Hematopoietic multipotent progenitor cell treated with erythropoietin and hydrocortisone succinate and interleukin-3 and kit ligand, for 15 days (in vitro differentiated cells): ENCODE data around the gene PFKL.
"Not testable (repeated sequence)": the region's sequence is repeated elsewhere in the genome, so short reads cannot be mapped to it uniquely, and the experiment has no call there.

ENCODE experiments used
- DNase-seq: peaks from one replicate; pipeline ENCODE4 v3.0.0-alpha.2; 2015; ENCODE audit warnings: low spot score

PFKL gene

DNA sequence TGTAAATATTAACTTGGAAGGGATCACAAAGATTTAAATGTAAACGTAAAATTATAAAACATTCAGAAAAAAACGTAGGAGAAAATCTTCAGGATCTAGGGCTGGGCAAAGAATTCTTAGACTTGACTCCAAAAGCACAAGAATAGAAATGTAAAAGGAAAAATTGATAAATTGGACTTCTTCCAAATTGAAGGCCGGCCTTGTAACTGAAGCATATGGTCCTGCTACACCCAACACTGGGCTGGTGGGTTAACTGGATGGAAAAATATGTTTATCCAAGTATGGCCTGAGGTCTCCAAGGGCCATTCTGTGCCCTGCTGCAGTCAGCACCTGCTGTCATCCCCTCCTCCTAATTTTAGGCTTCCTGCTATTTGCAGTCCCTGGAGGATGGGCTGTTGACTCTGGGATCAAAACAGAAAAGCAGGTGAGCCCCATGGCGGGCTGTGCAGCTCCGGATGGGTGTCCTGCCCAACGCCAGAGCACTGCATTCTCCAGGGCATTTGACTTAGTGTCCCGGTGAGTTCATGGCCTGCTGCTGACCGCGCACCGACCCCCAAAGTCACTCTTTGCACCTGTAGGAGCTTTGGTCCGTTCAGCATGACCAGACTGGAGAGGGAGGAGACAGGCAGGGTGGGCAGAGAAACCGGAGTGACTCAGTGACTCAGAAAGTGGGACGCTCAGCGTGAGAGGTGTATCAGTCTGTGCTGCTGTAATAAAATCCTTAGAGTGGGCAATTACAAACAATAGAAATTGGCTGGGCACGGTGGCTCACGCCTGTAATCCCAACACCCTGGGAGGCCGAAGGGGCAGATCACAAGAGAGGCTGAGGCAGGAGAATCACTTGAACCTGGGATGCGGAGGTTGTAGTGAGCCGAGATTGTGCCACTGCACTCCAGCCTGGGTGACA is 20.2 kb upstream of the PFKL start:
- no peak for DNase-seq

DNA sequence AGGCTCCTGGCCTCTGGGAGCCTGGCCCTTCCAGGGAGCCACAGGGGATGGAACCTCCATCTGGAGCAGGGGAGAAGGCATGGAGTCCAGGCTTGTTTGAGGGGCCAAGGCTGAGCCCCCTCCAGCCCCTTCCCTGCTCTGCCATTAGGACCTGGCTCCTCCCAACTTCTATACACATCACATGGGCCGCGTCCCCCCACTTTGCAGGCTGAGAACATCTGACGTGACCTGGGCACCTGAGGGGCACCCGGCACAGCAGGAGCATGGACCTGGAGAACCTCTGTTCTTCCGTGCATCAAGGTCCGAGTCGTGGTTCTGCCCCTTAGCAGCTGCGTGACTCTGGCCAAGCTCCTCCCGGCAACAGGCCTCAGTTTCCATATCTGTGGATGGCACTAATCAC is 18.1 kb upstream of the PFKL start:
- DNase-seq = no peak

DNA sequence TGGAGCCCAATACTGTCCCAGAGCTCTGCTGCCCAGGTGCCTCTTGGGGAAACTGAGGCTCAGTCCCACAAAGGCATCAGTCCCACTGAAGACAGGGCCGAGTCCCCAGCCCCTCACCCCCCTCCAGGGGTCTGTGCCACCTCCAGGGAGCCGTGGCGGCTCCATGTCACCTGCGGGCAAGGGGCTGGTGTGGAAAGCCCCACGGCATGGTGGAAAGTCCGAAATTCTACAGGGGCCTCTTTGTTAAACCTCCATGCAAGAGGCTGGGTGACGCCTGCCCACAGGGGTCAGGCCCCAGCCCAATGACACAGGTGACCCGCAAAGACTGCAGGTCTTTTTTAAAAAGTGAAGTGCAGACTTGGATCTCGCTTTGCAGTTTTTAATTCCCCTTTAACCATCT is 17.5 kb upstream of the PFKL start:
- DNase-seq = no peak

DNA sequence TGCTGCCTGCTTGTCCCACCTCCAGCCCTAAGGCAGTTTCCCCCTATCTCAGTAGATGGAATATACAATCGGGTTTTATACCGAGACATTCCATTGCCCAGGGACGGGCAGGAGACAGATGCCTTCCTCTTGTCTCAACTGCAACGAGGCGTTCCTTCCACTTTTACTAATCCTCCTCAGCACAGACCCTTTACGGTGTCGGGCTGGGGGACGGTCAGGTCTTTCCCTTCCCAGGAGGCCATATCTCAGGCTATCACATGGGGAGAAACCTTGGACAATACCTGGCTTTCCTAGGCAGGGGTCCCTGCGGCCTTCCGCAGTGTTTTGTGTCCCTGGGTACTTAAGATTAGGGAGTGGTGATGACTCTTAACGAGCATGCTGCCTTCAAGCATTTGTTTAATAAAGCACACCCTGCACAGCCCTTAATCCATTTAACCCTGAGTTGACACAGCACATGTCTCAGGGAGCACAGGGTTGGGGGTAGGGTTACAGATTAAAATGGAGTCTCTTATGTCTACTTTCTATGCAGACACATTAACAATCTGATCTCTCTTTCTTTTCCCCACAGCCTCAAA is 16.6 kb upstream of the PFKL start:
- DNase-seq = not testable (repeated sequence)

DNA sequence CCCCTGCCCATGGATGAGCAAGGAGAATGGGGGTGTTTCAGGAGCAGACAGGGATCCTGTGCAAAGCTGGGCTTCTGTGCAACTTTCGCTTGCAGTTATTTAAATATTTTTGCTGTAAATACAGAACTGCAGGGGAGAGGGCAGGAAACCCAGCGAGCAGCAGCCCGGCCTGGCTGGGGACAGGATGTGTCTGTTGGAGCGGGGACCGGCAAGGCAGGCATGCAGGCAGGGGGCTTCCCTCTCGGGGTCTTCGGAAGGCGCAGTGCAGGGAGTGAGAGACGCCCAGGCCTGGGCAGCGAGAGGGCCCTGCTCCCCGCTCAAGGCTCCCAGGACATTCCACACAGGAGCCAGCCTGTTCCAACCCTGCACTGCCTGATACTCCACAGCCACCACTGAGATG is 15.9 kb upstream of the PFKL start:
- no peak for DNase-seq

DNA sequence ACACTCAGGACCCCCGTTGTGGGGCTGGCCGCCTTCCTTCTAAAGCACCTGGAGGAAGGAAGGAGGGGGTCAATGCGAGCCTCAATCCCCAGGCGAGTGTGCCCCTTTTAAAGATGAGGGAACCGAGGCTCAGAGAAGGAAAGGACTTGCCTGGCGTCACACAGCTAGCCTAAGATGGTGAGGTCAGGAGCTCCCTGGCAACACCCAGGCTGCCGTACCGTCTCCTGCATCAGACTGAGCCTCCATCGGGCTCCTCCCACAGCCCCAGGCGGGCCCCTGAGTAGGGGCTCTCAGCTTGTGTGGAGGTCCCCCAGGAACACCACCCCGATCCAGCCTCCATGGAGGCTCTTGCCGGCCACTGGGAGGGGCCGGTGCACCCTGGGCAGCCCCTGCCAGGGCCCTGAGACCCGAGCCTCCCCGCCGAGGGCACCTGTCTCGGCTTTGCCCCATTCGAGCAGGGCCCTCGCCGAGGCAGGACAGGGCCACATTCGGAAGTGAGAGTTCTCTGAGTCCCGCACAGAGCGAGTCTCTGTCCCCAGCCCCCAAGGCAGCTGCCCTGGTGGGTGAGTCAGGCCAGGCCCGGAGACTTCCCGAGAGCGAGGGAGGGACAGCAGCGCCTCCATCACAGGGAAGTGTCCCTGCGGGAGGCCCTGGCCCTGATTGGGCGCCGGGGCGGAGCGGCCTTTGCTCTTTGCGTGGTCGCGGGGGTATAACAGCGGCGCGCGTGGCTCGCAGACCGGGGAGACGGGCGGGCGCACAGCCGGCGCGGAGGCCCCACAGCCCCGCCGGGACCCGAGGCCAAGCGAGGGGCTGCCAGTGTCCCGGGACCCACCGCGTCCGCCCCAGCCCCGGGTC is 14.5 kb upstream of the PFKL start, which contains the start of gene AIRE:
TSS of gene AIRE (plus strand) at position 739 of the 855 bp plus-strand sequence. CDS start 131 bp downstream, outside the sequence.
- DNase-seq = no peak

DNA sequence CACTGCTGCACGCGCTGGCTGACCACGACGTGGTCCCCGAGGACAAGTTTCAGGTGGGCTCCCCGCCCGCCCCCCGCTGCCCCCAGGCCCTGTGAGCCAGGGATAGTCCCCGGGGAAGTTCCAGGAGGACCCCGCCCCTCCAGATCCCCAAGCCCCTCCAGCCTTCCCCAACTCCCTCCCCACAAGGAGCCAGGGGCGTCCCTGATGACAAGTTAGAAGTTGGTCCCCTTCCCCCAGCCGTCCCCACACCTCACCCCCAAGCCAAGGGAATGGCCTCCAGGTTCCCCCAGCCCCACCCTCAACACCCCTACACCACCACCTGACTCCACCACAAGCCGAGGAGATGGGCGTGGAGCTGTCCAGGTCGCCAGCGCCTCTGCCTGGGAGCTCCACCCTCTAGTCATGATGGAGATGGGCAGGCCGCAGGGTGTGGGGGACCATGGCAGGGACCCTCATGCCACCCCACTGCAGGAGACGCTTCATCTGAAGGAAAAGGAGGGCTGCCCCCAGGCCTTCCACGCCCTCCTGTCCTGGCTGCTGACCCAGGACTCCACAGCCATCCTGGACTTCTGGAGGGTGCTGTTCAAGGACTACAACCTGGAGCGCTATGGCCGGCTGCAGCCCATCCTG is 13.7 kb upstream of the PFKL start:
- no peak for DNase-seq

DNA sequence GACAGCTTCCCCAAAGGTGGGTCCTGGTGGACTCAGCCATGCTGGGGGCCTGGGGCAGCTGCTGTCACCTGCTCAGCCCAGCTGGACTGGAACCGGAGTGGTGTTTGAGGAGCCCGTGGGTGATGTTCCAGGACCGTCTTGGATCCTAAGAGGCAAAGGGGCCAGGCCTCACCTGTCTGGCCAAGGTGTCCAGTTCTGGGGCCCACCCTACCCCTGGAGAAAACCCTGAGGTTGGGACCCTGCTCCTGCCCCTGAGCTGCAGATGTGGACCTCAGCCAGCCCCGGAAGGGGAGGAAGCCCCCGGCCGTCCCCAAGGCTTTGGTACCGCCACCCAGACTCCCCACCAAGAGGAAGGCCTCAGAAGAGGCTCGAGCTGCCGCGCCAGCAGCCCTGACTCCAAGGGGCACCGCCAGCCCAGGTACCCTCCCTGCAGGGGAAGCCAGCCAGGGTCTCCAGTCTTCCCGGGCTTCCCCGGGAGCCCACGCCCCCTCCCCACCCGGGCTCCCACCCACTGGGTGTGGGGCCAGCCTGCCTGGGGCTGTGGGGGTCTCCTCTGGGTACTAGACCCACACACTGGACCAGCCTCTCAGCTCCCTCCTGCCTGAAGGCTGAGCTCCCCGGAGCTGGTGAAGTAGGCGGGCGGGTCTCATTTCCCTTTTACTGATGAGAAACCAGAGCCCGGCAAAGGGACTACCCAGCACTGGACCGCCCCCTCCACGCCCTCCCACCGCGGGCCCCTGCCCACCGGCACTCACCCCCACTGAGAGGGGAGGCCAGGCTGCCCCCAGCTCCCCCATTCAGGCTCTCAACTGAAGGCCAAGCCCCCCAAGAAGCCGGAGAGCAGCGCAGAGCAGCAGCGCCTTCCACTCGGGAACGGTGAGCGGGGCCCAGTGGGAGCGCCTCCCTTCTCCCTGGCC is 12.9 kb upstream of the PFKL start:
- DNase-seq = no peak

DNA sequence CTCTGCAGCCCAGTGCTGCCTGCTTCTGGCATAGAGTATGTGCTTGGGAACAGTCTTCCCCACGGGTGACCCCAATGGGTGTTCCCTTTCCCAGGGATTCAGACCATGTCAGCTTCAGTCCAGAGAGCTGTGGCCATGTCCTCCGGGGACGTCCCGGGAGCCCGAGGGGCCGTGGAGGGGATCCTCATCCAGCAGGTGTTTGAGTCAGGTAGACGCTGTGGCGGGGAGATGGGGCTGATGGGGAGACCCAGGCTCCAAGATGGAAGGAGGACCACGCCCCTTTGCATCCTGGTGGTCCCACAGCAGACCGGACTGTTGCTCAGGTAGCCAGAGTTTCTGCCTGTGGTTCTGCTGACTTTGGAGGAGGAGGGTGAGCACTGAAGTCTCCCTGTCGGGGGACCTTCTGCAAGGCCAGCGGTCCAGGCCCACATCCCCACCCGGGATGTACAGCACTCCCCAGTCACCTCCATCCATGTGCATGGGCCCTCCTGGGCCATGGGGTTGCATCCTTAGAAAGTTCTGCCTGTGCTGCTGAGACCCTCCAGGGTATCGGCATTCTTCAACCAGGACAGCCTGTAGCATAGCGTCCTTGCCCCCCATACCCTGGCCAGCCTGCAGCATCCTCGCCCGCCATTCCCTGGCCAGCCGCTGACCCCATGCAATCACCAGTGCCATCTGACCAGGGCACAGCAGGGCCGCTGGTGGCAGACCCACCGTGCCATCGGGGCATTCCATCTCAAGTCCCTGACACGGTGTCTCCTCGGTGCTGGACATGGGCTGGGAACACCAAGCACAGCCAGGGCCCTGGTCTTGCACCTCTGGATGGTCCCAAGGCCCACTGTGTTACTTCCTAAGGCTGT is 11.4 kb upstream of the PFKL start:
- no peak for DNase-seq

DNA sequence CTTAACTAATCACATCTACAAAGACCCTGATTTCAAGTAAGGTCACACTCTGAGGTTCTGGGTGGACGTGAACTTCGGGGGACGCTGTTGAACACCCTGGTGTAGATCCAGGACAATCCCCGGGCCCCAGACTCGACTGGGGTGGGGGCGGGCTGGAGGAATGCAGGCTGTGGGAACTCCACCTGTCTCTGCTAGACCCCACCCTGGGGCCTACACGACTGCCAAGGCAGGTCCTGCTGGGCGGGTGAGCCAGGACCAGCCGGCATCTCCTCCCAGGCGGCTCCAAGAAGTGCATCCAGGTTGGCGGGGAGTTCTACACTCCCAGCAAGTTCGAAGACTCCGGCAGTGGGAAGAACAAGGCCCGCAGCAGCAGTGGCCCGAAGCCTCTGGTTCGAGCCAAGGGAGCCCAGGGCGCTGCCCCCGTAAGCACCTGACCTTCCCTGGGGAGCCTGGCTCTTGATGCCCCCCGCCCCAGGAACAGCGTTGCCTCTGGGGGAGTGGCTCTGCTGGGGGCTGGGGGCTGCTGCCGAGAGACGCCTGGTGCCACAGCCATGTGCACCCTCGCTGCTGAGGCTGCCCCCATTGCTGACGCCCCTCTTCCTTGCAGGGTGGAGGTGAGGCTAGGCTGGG is 10.4 kb upstream of the PFKL start:
- no peak for DNase-seq

DNA sequence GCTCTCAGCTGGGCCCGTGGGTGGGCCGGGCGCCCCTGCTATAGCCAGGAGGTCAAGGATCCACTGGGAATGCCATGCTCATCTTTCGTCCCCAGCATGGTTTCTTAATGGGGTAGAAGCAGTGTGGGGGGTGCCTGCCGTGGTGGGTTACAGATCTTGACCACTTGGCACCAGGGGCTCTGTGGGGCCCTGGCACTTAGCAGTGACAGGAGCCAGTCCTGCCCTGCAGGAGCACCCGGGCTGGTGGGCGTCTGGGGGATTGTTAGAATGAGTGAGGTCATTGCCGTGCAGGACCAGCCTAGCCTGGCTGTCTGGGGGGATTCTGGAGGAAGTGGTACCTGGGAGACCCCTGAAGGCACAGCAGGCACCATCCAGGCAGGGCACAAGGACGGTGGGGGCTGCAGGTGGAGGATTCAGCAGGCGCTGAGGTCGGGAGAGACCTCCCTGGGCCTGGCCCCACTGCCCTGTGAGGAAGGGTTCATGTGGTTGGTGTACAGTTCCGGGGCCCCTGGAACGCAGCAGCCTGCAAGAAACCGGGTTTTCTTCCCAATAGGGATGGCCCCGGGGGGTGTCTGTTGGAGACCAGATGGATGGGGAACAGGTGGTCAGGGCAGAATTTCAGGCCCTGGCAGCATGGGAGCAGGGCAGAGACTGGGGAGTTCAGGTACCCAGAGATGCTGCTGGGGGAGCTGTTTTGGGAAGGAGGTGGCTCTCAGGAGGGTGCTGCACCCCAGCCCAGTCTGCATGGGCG is 9.4 kb upstream of the PFKL start:
- no peak for DNase-seq

DNA sequence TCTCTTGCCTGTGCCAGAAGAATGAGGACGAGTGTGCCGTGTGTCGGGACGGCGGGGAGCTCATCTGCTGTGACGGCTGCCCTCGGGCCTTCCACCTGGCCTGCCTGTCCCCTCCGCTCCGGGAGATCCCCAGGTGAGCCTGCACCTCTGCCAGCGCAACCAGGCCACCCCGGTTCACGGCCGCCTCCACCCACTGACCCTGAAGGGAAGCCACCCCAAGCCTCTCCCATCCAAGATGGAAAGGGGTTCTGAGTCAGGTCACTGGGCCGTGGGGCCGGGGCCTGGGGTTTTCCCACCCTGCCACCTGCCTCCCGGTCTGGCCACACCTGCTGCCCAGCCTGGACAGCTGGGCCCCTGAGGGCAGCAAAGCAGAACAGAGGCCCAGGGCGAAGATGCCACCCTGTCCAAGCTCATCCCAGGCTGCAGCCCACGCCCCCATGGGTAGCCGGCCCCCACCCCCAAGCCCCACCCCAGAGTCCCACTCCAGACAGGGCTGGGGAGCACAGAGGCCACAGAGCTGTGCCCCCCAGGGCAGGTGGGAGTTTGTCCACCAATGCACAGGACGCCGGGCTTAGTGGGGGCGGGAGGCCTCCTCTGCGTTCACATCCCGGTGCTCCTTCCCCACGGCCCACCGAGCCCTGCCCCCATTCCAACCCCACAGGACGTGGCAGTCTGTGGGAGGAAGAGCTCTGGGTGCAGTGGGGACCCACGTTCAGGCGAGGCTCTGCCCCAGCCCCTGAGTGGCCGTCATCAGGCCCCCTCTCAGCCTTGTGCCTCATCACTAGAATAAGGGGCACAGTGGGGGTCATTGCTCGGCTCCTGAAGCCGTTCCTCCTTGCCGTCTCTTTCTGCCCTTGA is 8.5 kb upstream of the PFKL start:
- no peak for DNase-seq

DNA sequence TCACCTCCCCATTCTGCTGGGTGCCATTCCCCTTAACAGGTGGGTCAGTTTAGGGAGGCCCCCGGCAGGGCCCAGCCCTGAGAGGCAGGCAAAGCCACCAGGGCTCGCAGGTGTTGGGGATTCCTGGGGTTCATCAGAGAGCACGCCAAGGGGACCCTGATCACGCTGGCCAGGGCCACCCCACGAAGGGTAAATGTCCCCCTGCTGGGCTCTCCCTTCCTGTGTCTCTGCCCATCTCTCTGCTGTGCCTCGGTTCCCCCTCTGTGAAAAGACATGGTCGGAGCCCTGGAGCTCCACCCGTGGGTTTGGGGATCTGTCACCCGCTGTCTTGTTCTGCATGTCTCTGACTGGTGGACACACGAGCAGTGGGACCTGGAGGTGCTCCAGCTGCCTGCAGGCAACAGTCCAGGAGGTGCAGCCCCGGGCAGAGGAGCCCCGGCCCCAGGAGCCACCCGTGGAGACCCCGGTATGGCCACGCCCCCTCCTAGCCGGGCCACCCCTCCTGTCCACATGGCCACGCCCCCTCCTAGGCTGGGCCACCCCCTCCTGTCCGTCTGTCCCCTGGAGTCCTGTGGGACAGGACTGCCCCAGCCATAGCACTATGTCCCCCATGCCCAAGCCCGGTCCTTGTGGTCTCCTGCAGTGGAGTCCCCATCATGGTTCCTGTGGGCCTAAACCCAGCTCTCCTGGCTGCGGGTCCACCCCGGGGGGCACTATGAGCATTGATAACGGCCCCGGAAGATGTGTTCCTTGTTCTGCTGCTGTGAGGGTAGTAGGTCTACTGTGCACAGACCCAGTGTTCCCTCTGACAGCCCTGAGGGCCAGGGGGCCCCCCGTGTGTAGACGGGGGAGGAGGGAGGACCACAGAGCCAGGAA is 7.7 kb upstream of the PFKL start:
- DNase-seq = no peak

DNA sequence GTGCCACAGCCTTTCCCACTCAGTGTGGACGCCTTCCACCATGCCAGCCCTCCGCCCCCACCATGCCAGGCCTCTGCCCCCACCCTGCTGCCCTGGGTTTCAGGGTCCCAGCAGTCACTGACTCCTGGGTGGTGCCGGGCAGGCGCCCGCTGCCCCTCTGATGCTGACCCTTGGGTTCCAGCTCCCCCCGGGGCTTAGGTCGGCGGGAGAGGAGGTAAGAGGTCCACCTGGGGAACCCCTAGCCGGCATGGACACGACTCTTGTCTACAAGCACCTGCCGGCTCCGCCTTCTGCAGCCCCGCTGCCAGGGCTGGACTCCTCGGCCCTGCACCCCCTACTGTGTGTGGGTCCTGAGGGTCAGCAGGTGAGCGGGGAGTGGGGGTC is 7.0 kb upstream of the PFKL start:
- DNase-seq = no peak

DNA sequence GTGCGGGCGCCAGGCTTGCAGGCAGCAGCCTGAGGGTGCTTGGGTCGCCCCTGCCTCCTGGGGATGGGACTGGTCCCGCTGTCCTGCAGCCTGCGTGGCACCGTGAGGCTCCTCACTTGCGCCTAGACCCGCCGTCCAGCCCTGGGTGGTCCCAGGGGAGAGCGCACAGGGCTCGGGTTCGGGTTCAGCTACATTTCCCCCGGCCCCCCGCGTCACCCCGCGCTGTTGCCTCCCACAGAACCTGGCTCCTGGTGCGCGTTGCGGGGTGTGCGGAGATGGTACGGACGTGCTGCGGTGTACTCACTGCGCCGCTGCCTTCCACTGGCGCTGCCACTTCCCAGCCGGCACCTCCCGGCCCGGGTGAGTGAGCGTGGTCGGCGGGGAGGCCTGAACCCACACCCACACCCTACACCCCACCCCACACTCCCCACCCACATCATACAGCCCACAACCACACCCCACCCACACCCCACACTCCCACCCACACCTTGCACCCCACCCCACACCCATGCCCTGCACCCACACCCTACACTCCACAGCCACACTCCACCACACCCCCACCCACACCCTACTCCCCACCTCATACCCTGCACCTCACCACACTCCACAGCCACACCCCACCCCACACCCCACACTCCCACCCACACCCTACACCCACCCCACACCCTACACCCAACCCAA is 6.2 kb upstream of the PFKL start:
- DNase-seq = no peak

DNA sequence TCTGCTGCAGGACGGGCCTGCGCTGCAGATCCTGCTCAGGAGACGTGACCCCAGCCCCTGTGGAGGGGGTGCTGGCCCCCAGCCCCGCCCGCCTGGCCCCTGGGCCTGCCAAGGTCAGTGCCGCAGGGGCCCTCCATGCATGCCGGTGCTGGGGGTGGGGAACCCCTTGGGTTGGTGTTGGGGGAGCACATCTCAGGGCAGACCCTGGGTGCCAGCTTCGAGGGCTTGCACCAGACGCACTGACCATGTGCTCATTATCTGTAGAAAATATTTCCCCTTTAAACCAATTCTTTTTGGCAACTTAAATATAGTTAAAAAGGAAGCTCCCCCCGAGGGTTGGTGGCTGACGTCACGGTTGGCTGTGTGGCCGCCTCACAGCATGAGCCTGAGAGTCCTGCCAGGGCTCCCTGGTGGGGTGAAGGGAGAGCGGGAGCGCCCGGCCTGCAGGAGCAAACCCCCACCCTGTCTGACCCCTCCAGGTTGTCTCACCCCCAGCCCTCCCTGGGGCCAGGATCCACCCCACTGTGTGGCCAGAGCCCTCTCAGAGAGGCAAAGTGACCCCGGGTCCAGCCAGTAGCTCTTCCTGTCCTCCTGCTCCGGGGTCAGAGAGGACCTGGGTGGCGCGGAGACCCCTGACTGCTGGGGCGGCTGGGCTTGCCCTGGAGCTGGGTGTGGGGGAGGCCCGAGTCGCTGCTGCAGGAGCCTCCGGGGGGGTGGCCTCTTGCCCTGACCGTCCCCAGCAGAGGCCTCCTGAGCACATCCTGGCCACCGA is 5.3 kb upstream of the PFKL start:
- no peak for DNase-seq
